H1 (cell line): Measurements from ENCODE around the gene CHST11. TPM values are rescaled to one million over a fixed set of nuclear protein-coding genes. Genes with fewer than 3 reads are reported as not detected.

ENCODE experiments used
- CTCF ChIA-PET: fragments of 300-600 bp; sonication (Branson Sonifier 250); formaldehyde crosslinking; loops from one replicate; lab custom pipeline; 2021; ENCODE audit not compliant: partially characterized antibody; lab: Charles Lee
- POLR2A ChIA-PET: fragments of 300-600 bp; sonication (Branson Sonifier 250); formaldehyde crosslinking; loops from one replicate; lab custom pipeline; 2021; ENCODE audit warnings: inconsistent platforms; ENCODE audit not compliant: partially characterized antibody; lab: Charles Lee
- DNase-seq, 2 experiments: peaks; one replicate each; pipeline versions ENCODE4 v3.0.0 to v3.0.0-alpha.2; 2010 to 2022; ENCODE audit warnings: low spot score in 2 of 2, low read depth in 1 of 2, mixed read lengths in 1 of 2
- FAIRE-seq: peaks from 2 replicates; lab custom pipeline; 2011; peaks lifted over from hg19 to GRCh38; lab: Jason Lieb, UNC
- H2AFZ ChIP-seq: 2 replicates; pipeline ENCODE4 v1.8.1; 2012; ENCODE audit warnings: low read length, inconsistent platforms
- H2AK5ac ChIP-seq: 2 replicates; pipeline ENCODE4 v1.6.1; 2013; ENCODE audit warnings: low read depth, low read length
- H2BK120ac ChIP-seq: replicated peaks from 2 replicates; pipeline ENCODE3; 2013; ENCODE audit warnings: low read depth, low read length, inconsistent platforms
- H2BK12ac ChIP-seq: 2 replicates; pipeline ENCODE4 v1.6.1; 2013; ENCODE audit warnings: low read depth, low read length
- H2BK15ac ChIP-seq: 2 replicates; pipeline ENCODE4 v1.6.1; 2013; ENCODE audit warnings: low read length
- H2BK20ac ChIP-seq: 2 replicates; pipeline ENCODE4 v1.6.1; 2013; ENCODE audit warnings: low read length
- H2BK5ac ChIP-seq: 2 replicates; pipeline ENCODE4 v1.6.1; 2013; ENCODE audit warnings: low read depth, low read length
- H3K14ac ChIP-seq: 2 replicates; pipeline ENCODE4 v1.6.1; 2013; ENCODE audit warnings: inconsistent platforms; ENCODE audit not compliant: insufficient read length
- H3K18ac ChIP-seq: 2 replicates; pipeline ENCODE4 v1.6.1; 2013; ENCODE audit warnings: low read length; ENCODE audit errors: extremely low read depth
- H3K23ac ChIP-seq: 2 replicates; pipeline ENCODE4 v1.6.1; 2013; ENCODE audit warnings: inconsistent platforms; ENCODE audit not compliant: insufficient read length
- H3K23me2 ChIP-seq: 2 replicates; pipeline ENCODE4 v1.6.1; 2013; ENCODE audit warnings: low read depth, low read length
- H3K27ac ChIP-seq: 2 replicates; pipeline ENCODE4 v1.6.1; 2011; ENCODE audit warnings: low read depth, low read length, inconsistent platforms
- H3K27me3 ChIP-seq, 4 experiments: replicated peaks in 1 of 4; 1 replicate in 1 of 4; 2 replicates in 3 of 4; pipeline versions ENCODE4 v1.6.1 to v1.8.1; 2011 to 2013; ENCODE audit warnings: low read length in 3 of 4, mild to moderate bottlenecking in 3 of 4, inconsistent platforms in 2 of 4, mixed read lengths in 2 of 4, moderate library complexity in 1 of 4; ENCODE audit not compliant: control insufficient read depth in 3 of 4, insufficient read depth in 3 of 4; ENCODE audit errors: extremely low read depth in 1 of 4
- H3K36me3 ChIP-seq, 4 experiments: 2 replicates each; pipeline versions ENCODE4 v1.6.1 to v1.8.1; 2011 to 2013; ENCODE audit warnings: mild to moderate bottlenecking in 4 of 4, low read length in 3 of 4, moderate library complexity in 2 of 4, control low read depth in 1 of 4, inconsistent platforms in 1 of 4; ENCODE audit not compliant: insufficient read depth in 4 of 4, control insufficient read depth in 2 of 4
- H3K4ac ChIP-seq: replicated peaks from 2 replicates; pipeline ENCODE3; 2013; ENCODE audit warnings: low read length, low read depth, mixed read lengths, inconsistent platforms; ENCODE audit not compliant: insufficient read length
- H3K4me1 ChIP-seq, 4 experiments: replicated peaks in 1 of 4; 1 replicate in 1 of 4; 2 replicates in 3 of 4; pipeline versions ENCODE4 v1.6.1 to v1.8.1; 2011 to 2013; ENCODE audit warnings: low read length in 3 of 4, inconsistent platforms in 2 of 4, mixed read lengths in 1 of 4; ENCODE audit not compliant: insufficient read depth in 4 of 4, control insufficient read depth in 3 of 4
- H3K4me2 ChIP-seq, 2 experiments: 2 replicates each; pipeline versions ENCODE4 v1.6.1 to v1.8.1; 2011 to 2013; ENCODE audit warnings: low read depth in 2 of 2, low read length in 2 of 2, control low read depth in 1 of 2, inconsistent platforms in 1 of 2, mild to moderate bottlenecking in 1 of 2; ENCODE audit not compliant: insufficient read depth in 1 of 2
- H3K4me3 ChIP-seq, 4 experiments: fragments of 200-600, 300-600 bp in 1 of 4; sonication (generic), shearing (Covaris generic), sonication (Bioruptor Twin) in 1 of 4; 2 replicates each; pipeline versions ENCODE4 v1.5.1 to v1.8.1; 2011 to 2016; ENCODE audit warnings: low read length in 4 of 4, low read depth in 3 of 4, control low read depth in 2 of 4, inconsistent platforms in 2 of 4, mild to moderate bottlenecking in 2 of 4, mixed read lengths in 1 of 4, moderate library complexity in 1 of 4; ENCODE audit not compliant: insufficient read depth in 2 of 4; ENCODE audit errors: extremely low read depth in 1 of 4
- H3K56ac ChIP-seq: replicated peaks from 2 replicates; pipeline ENCODE3; 2013; ENCODE audit warnings: low read depth, mild to moderate bottlenecking, mixed read lengths, low read length, inconsistent platforms; ENCODE audit not compliant: insufficient read length
- H3K79me1 ChIP-seq: 2 replicates; pipeline ENCODE4 v1.6.1; 2013; ENCODE audit warnings: low read depth, low read length, control low read depth
- H3K79me2 ChIP-seq, 2 experiments: 2 replicates each; pipeline versions ENCODE4 v1.6.1 to v1.8.1; 2012 to 2013; ENCODE audit warnings: low read length in 2 of 2, mild to moderate bottlenecking in 2 of 2, inconsistent platforms in 1 of 2; ENCODE audit not compliant: insufficient read depth in 2 of 2, control insufficient read depth in 1 of 2
- H3K9ac ChIP-seq, 4 experiments: replicated peaks in 1 of 4; 1 replicate in 1 of 4; 2 replicates in 3 of 4; pipeline versions ENCODE4 v1.6.1 to v1.8.1; 2011 to 2013; ENCODE audit warnings: low read depth in 3 of 4, low read length in 3 of 4, control low read depth in 2 of 4, mild to moderate bottlenecking in 2 of 4, moderate library complexity in 2 of 4, inconsistent platforms in 1 of 4; ENCODE audit errors: extremely low read depth in 1 of 4
- H3K9me3 ChIP-seq, 2 experiments: 2 replicates each; pipeline versions ENCODE4 v1.6.1 to v1.8.1; 2012 to 2013; ENCODE audit warnings: mild to moderate bottlenecking in 2 of 2, moderate library complexity in 2 of 2, control low read depth in 1 of 2, inconsistent platforms in 1 of 2, low read depth in 1 of 2, low read length in 1 of 2, mixed read lengths in 1 of 2; ENCODE audit not compliant: insufficient read depth in 2 of 2
- H4K20me1 ChIP-seq, 2 experiments: replicated peaks in 1 of 2; 2 replicates each; pipeline versions ENCODE3 to v1.8.1; 2011 to 2013; ENCODE audit warnings: inconsistent platforms in 2 of 2, low read length in 2 of 2, mild to moderate bottlenecking in 1 of 2; ENCODE audit not compliant: insufficient read depth in 2 of 2, control insufficient read depth in 1 of 2
- H4K5ac ChIP-seq: 2 replicates; pipeline ENCODE4 v1.6.1; 2013; ENCODE audit warnings: low read length, low read depth, mixed read lengths, inconsistent platforms; ENCODE audit not compliant: insufficient read length
- H4K8ac ChIP-seq: 2 replicates; pipeline ENCODE4 v1.8.0; 2013; ENCODE audit warnings: mild to moderate bottlenecking, moderate library complexity, low read length, inconsistent platforms; ENCODE audit not compliant: insufficient read depth; ENCODE audit errors: extremely low read depth
- H4K91ac ChIP-seq: replicated peaks from 2 replicates; pipeline ENCODE3; 2013; ENCODE audit warnings: low read length, mixed read lengths, inconsistent platforms; ENCODE audit not compliant: insufficient read length
- BRCA1 ChIP-seq: IDR thresholded peaks from 2 replicates; pipeline ENCODE4 v1.6.1; 2012; ENCODE audit warnings: low read depth, low read length, improper control_type of control experiment
- CREB1 ChIP-seq: IDR thresholded peaks from 2 replicates; pipeline ENCODE4 v1.6.1; 2012; ENCODE audit warnings: inconsistent platforms
- CTBP2 ChIP-seq: IDR thresholded peaks from 2 replicates; pipeline ENCODE4 v1.7.0; 2011; ENCODE audit warnings: borderline replicate concordance, mild to moderate bottlenecking, moderate library complexity, mixed read lengths, low read length; ENCODE audit not compliant: insufficient read depth, insufficient read length
- HDAC2 ChIP-seq, 2 experiments: fragments of 300-600 bp in 1 of 2; sonication (generic) in 1 of 2; IDR thresholded peaks; 2 replicates each; pipeline ENCODE4 v1.6.1; 2011 to 2012; ENCODE audit warnings: low read depth in 2 of 2, low read length in 2 of 2, mild to moderate bottlenecking in 2 of 2, moderate library complexity in 2 of 2, borderline replicate concordance in 1 of 2, inconsistent platforms in 1 of 2
- HDAC6 ChIP-seq: IDR thresholded peaks from one replicate; pipeline ENCODE4 v1.7.1; 2012; ENCODE audit warnings: low read depth, mild to moderate bottlenecking, inconsistent platforms, low read length, moderate library complexity
- KDM1A ChIP-seq: fragments of 200-600, 300-600 bp; sonication (generic); IDR thresholded peaks from 2 replicates; pipeline ENCODE4 v1.7.1; 2016; ENCODE audit warnings: mild to moderate bottlenecking, low read length, borderline replicate concordance
- NRF1 ChIP-seq: IDR thresholded peaks from 2 replicates; pipeline ENCODE4 v1.6.1; 2011; ENCODE audit warnings: mild to moderate bottlenecking, low read depth, low read length, improper control_type of control experiment
- POLR2A ChIP-seq, 2 experiments: IDR thresholded peaks; 1 replicate in 1 of 2; 2 replicates in 1 of 2; pipeline ENCODE4 v1.6.1; 2011; ENCODE audit warnings: low read depth in 2 of 2, low read length in 2 of 2, mild to moderate bottlenecking in 2 of 2; ENCODE audit errors: control extremely low read depth in 1 of 2
- POU5F1 ChIP-seq: IDR thresholded peaks from 2 replicates; pipeline ENCODE4 v1.6.1; 2011; ENCODE audit warnings: low read depth, mild to moderate bottlenecking, low read length, moderate library complexity
- SP2 ChIP-seq: IDR thresholded peaks from 2 replicates; pipeline ENCODE4 v1.6.1; 2012; ENCODE audit warnings: mild to moderate bottlenecking, low read length, inconsistent platforms
- WGBS, 2 experiments: shearing (Covaris generic) in 1 of 2; methylation state at CpG; one replicate each; pipeline versions ENCODE4 v1.1.6 to v1.1.7; 2013 to 2015; ENCODE audit warnings: low lambda C conversion rate in 2 of 2, mixed read lengths in 2 of 2, inconsistent platforms in 1 of 2, low coverage in 1 of 2, missing lambda C conversion rate in 1 of 2; ENCODE audit not compliant: insufficient replicate concordance in 2 of 2, insufficient coverage in 1 of 2, insufficient read length in 1 of 2; ENCODE audit errors: extremely low coverage in 1 of 2, missing lambda C conversion rate in 1 of 2; 5-methylcytosine and 5-hydroxymethylcytosine counted together
- polyA plus RNA-seq, 7 experiments: library from polyadenylated mRNA; depleted of rRNA in 3 of 7; stranded (reverse) in 5 of 7; unstranded in 2 of 7; fragments of >200 nt in 5 of 7; fragments of 200-250 nt in 2 of 7; gene quantifications; 1 replicate in 5 of 7; 2 replicates in 1 of 7; 4 replicates in 1 of 7; pipeline versions ENCODE4 v1.2.1 to v1.2.3, GENCODE V29; 2011 to 2013; ENCODE audit warnings: missing spikeins in 2 of 7, mixed read lengths in 2 of 7
- total RNA-seq: library from RNA; stranded (reverse); fragmentation: NEBNext Ultra II Directional; extraction: Animal tissue kit (Norgen Biotek cat#: 25700); gene quantifications from 2 replicates; pipeline ENCODE4 v1.2.1, GENCODE V29; 2021

CHST11 gene
- total and polyA plus RNA-seq, 2 of the 8 experiments (the other 6 are each of a cell fraction or from before 2014, with no cell fraction given), result 14.4 to 20.8 TPM

DNA sequence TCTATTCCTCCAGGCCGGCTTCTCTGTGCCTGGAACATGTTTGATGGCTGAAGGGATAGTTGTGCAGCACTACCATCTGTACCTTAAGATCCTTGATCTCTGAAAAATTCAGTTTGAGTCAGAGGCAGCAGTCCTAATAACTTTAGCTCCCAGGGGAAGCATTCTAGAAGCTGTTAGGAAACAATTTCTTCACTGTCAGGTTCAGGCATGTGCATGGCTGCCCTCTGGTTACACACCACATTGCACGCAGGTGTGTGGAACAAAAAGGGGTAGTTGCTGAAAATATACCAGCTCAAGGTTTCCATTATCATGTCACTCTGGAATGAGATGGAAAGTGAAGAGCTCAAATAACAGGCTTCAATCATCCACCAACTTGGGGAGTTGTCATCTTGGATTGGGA, 80.1 kb downstream of the CHST11 start:
- H3K23ac ChIP-seq, result no peak overlapping the region
- no peaks in the 10 kb centered on the region for H3K27me3 ChIP-seq
- no peak for FAIRE-seq
- H3K36me3 ChIP-seq, result no peaks in the 10 kb centered on the region
- no peak overlapping the region for H2BK20ac ChIP-seq
- peaks cover 0 to 6% of the 10 kb centered on the region in 2 experiments for H4K20me1 ChIP-seq
- POLR2A ChIA-PET, result no interaction called here
- no peak overlapping the region for H3K4me3 ChIP-seq
- no peak overlapping the region for H3K4ac ChIP-seq
- H3K9ac ChIP-seq, result no peak overlapping the region; a peak in 1 of 7 replicates
- CTCF ChIA-PET, result interaction anchor here (1.1 to 1.8 kb wide), 2 partner anchors 9 to 336 kb away, joined by 3 to 5 read pairs; no protein-coding TSS in a partner anchor
- DNase-seq, result no peak
- H2BK5ac ChIP-seq, result no peak overlapping the region
- no peak overlapping the region for H2AFZ ChIP-seq
- H3K79me2 ChIP-seq, result peaks cover 0 to 3% of the 10 kb centered on the region in 2 experiments; a peak in 1 of 4 replicates
- WGBS, 2 experiments, result 94% methylated on average over 2 of the region's 2 CpGs; no CpG with 5 or more reads in 1 of the 2 experiments
- H3K9me3 ChIP-seq, result no peaks in the 10 kb centered on the region
- H3K23me2 ChIP-seq, result no peaks in the 10 kb centered on the region
- H3K4me2 ChIP-seq, result no peak overlapping the region
- no peak overlapping the region for H2BK12ac ChIP-seq
- peaks cover 2% of the 10 kb centered on the region for H3K79me1 ChIP-seq
- H3K14ac ChIP-seq, result no peak overlapping the region
- H3K27ac ChIP-seq, result no peak overlapping the region
- H2AK5ac ChIP-seq, result no peak overlapping the region
- H2BK15ac ChIP-seq, result no peak overlapping the region
- H3K56ac ChIP-seq, result no peak overlapping the region
- no peak overlapping the region for H2BK120ac ChIP-seq
- no peak overlapping the region for H4K91ac ChIP-seq
- H3K18ac ChIP-seq, result no peak overlapping the region
- no peak overlapping the region for H4K8ac ChIP-seq
- H4K5ac ChIP-seq, result no peak overlapping the region
- H3K4me1 ChIP-seq, result peaks cover 2 to 18% (median 8%) of the 10 kb centered on the region in 4 experiments; a peak in 5 of 7 replicates
- TF ChIP-seq KDM1A (no peak), NRF1 (no peak), HDAC6 (no peak), SP2 (no peak), POLR2A (IDR thresholded peaks at IDR 0.05; ENCODE audit: control extremely low read depth in 1 of 2, low read depth in 2 of 2, low read length in 2 of 2) (no peak), HDAC2 (IDR thresholded peaks at IDR 0.05; ENCODE audit: borderline replicate concordance in 1 of 2, low read depth in 2 of 2, low read length in 2 of 2) (no peak), POU5F1 (no peak), CREB1 (no peak), BRCA1 (no peak), CTBP2 (no peak)
